ENCODE results near the gene GSG1L2. TPM values are rescaled to one million over a fixed set of nuclear protein-coding genes. Genes with fewer than 3 reads are reported as not detected.

Gene GSG1L2
- polyA plus RNA-seq, 3 donors: not detected

DNA sequence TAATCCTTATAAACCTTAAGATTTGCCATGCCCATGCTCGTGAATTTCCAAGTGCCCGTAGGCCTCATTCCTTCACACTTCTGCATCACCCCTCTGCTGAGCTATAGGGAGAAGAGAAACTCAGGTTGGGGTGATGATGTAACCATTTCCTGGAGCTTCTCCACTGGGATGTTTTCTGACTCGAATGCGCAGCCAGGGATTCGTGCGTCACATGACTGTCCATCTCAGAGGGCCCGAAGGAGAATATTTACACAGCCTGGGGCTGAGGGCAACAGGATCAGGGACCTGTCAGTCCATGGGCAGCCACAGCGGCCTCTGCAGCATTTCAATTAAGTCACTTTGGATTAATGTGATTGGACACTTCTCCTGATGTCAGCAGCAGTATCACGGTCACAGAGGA is 8.7 kb downstream of the GSG1L2 start:
- Histone ChIP-seq H3K79me2 (ENCODE audit: insufficient read depth, low read length) (no peaks in the 10 kb centered on the region), H3K27ac (ENCODE audit: low read depth in 1 of 2, low read length in 2 of 2) (no peak overlapping the region), H3K36me3 (replicated peaks in 1 of 2; ENCODE audit: control insufficient read depth in 1 of 2, insufficient read depth in 2 of 2, low read length in 2 of 2) (no peaks in the 10 kb centered on the region), H3K4me2 (replicated peaks; ENCODE audit: extremely low read depth, low read length, poor library complexity, severe bottlenecking) (no peak overlapping the region), H3K4me3 (replicated peaks in 1 of 3; ENCODE audit: low read depth in 2 of 3, low read length in 3 of 3) (no peak overlapping the region), H3K4me1 (ENCODE audit: control insufficient read depth in 1 of 2, insufficient read depth in 2 of 2, low read length in 2 of 2) (no peaks in the 10 kb centered on the region), H3K9ac (ENCODE audit: insufficient read depth, low read length, poor library complexity, severe bottlenecking) (no peak overlapping the region), H3K27me3 (ENCODE audit: control insufficient read depth in 2 of 2, insufficient read depth in 2 of 2, low read length in 2 of 2) (no peaks in the 10 kb centered on the region), H4K20me1 (ENCODE audit: insufficient read depth, low read length) (no peaks in the 10 kb centered on the region), H2AFZ (ENCODE audit: insufficient read depth, low read depth, low read length, poor library complexity, severe bottlenecking) (no peak overlapping the region), H3K9me3 (replicated peaks in 1 of 2; ENCODE audit: control insufficient read depth in 1 of 2, insufficient read depth in 1 of 2, low read length in 2 of 2) (no peaks in the 10 kb centered on the region)
- no peaks in the 10 kb centered on the region for H3K36me3 Mint-ChIP-seq
- H3K9me3 Mint-ChIP-seq: peaks cover 0 to 5% (median 0%) of the 10 kb centered on the region in 7 donors
- peaks cover 1 to 4% (median 2%) of the 10 kb centered on the region in 3 donors for H3K27me3 Mint-ChIP-seq (ENCODE audit: low read depth in 3 of 3)
- no peak overlapping the region for H3K4me3 Mint-ChIP-seq
- DNase-seq: no peak
- TF ChIP-seq, protein P1, sequence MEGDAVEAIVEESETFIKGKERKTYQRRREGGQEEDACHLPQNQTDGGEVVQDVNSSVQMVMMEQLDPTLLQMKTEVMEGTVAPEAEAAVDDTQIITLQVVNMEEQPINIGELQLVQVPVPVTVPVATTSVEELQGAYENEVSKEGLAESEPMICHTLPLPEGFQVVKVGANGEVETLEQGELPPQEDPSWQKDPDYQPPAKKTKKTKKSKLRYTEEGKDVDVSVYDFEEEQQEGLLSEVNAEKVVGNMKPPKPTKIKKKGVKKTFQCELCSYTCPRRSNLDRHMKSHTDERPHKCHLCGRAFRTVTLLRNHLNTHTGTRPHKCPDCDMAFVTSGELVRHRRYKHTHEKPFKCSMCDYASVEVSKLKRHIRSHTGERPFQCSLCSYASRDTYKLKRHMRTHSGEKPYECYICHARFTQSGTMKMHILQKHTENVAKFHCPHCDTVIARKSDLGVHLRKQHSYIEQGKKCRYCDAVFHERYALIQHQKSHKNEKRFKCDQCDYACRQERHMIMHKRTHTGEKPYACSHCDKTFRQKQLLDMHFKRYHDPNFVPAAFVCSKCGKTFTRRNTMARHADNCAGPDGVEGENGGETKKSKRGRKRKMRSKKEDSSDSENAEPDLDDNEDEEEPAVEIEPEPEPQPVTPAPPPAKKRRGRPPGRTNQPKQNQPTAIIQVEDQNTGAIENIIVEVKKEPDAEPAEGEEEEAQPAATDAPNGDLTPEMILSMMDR (IDR thresholded peaks at IDR 0.05): no peak
- H3K4me1 Mint-ChIP-seq: no peaks in the 10 kb centered on the region
- 84% methylated on average over 6 of the region's 9 CpGs for WGBS (ENCODE audit: insufficient coverage)
- intact Hi-C loops (cut with micrococcal nuclease): no loop called here
- H3K27ac Mint-ChIP-seq: no peak overlapping the region

DNA sequence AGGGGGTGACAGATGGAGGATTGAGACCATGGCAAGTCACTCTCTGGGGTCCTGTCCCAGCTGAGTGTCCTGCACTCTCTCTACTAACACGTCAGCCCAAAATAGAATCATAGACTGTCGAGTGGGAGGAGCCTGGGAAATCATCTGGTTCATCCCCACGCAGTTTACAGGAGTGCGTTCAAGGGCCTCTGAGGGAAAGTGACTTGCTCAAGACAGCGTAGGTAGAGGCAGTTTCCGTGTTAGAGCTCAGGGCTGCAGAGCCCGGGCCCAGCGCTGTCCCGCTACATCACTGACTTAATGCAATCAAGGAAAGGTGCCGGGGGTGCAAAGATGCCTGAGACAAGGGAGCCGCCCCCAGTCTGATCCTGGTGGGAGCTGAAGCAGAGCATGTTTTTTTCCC is 10.3 kb downstream of the GSG1L2 start:
- Histone ChIP-seq H3K4me2 (replicated peaks; ENCODE audit: extremely low read depth, low read length, poor library complexity, severe bottlenecking) (no peak overlapping the region), H3K27ac (ENCODE audit: low read depth in 1 of 2, low read length in 2 of 2) (no peak overlapping the region), H3K9me3 (replicated peaks in 1 of 2; ENCODE audit: control insufficient read depth in 1 of 2, insufficient read depth in 1 of 2, low read length in 2 of 2) (no peaks in the 10 kb centered on the region), H3K4me3 (replicated peaks in 1 of 3; ENCODE audit: low read depth in 2 of 3, low read length in 3 of 3) (no peak overlapping the region), H3K4me1 (ENCODE audit: control insufficient read depth in 1 of 2, insufficient read depth in 2 of 2, low read length in 2 of 2) (no peaks in the 10 kb centered on the region), H3K9ac (ENCODE audit: insufficient read depth, low read length, poor library complexity, severe bottlenecking) (no peak overlapping the region), H2AFZ (ENCODE audit: insufficient read depth, low read depth, low read length, poor library complexity, severe bottlenecking) (no peak overlapping the region), H3K79me2 (ENCODE audit: insufficient read depth, low read length) (no peaks in the 10 kb centered on the region), H4K20me1 (ENCODE audit: insufficient read depth, low read length) (no peaks in the 10 kb centered on the region), H3K36me3 (replicated peaks in 1 of 2; ENCODE audit: control insufficient read depth in 1 of 2, insufficient read depth in 2 of 2, low read length in 2 of 2) (no peaks in the 10 kb centered on the region), H3K27me3 (ENCODE audit: control insufficient read depth in 2 of 2, insufficient read depth in 2 of 2, low read length in 2 of 2) (no peaks in the 10 kb centered on the region)
- H3K9me3 Mint-ChIP-seq: peaks cover 0 to 5% (median 0%) of the 10 kb centered on the region in 7 donors
- no peak overlapping the region for H3K27ac Mint-ChIP-seq
- no peaks in the 10 kb centered on the region for H3K36me3 Mint-ChIP-seq
- H3K27me3 Mint-ChIP-seq (ENCODE audit: low read depth in 3 of 3): peaks cover 0 to 4% (median 4%) of the 10 kb centered on the region in 3 donors
- TF ChIP-seq, protein P1 (IDR thresholded peaks at IDR 0.05): no peak
- intact Hi-C loops (cut with micrococcal nuclease): no loop called here
- WGBS (ENCODE audit: insufficient coverage): 86% methylated on average over 8 of the region's 11 CpGs
- no peak for DNase-seq
- no peaks in the 10 kb centered on the region for H3K4me1 Mint-ChIP-seq
- H3K4me3 Mint-ChIP-seq: no peak overlapping the region
